Testis (tissue), 3 donors: ENCODE measurements around the gene CDK5RAP3. TPM values are rescaled to one million over a fixed set of nuclear protein-coding genes. Genes with fewer than 3 reads are reported as not detected.

Experiments
- DNase-seq: peaks from one replicate; pipeline ENCODE4 v3.0.0-alpha.2; 2019
- H3K27ac ChIP-seq, 2 donors: fragments of 200-600 bp; sonication (generic); one replicate each; pipeline ENCODE4 v1.5.1; 2019
- H3K27me3 ChIP-seq: fragments of 200-600 bp; sonication (generic); one replicate; pipeline ENCODE4 v1.5.1; 2019
- H3K36me3 ChIP-seq: fragments of 200-600 bp; sonication (generic); one replicate; pipeline ENCODE4 v1.5.1; 2017; ENCODE audit warnings: low read depth; ENCODE audit errors: missing control alignments
- H3K4me1 ChIP-seq: fragments of 200-600 bp; sonication (generic); one replicate; pipeline ENCODE4 v1.5.1; 2019
- H3K4me3 ChIP-seq, 2 donors: fragments of 200-600 bp; sonication (generic); one replicate each; pipeline ENCODE4 v1.5.1; 2017 to 2019
- H3K9me3 ChIP-seq: fragments of 200-600 bp; sonication (generic); one replicate; pipeline ENCODE4 v1.5.1; 2017
- CTCF ChIP-seq, 3 experiments: fragments of 450-650 bp in 2 of 3; fragments of 200-600 bp in 1 of 3; sonication (generic) in 1 of 3; IDR thresholded peaks; one replicate each; pipeline ENCODE4 v1.5.1; 2016 to 2019; ENCODE audit warnings: antibody characterized with exemption in 3 of 3, mild to moderate bottlenecking in 2 of 3, moderate library complexity in 1 of 3
- POLR2A ChIP-seq: fragments of 450-650 bp; IDR thresholded peaks from one replicate; pipeline ENCODE4 v1.6.1; 2017; ENCODE audit warnings: antibody characterized with exemption, mild to moderate bottlenecking, moderate library complexity
- WGBS, 2 donors: methylation state at CpG; one replicate each; pipeline ENCODE4 v1.1.5; 2018; 5-methylcytosine and 5-hydroxymethylcytosine counted together
- intact Hi-C: fragments of 100-400 bp; cut with DNase I; formaldehyde crosslinking; loops from one replicate; pipeline ENCODE4 v1.15.1; 2023; ENCODE audit warnings: low total_unique reads
- polyA plus RNA-seq: library from polyadenylated mRNA; stranded (reverse); fragments of 350-450 nt; fragmentation: Illumina TruSeq; extraction: RNeasy Lipid Tissue Mini Kit (QIAGEN cat#74804); gene quantifications from one replicate; pipeline ENCODE4 v1.2.3, GENCODE V29; 2014; ENCODE audit warnings: low read depth, low replicate concordance; ENCODE audit not compliant: insufficient read depth
- total RNA-seq, 2 donors: library from RNA; depleted of rRNA; stranded (reverse); fragments of >200 nt; gene quantifications; one replicate each; pipeline ENCODE4 v1.2.3, GENCODE V29; 2016

The CDK5RAP3 gene
- total and polyA plus RNA-seq, 3 donors from 2014 or later, result 192 to 281 (median 221) TPM

GRCh38 chr17:48003417-48004151, 32.7 kb downstream of the CDK5RAP3 start:
- H3K9me3 ChIP-seq, result no peaks in the 10 kb centered on the region
- H3K27ac ChIP-seq, result no peak overlapping the region
- no peaks in the 10 kb centered on the region for H3K36me3 ChIP-seq
- DNase-seq, result no peak
- H3K4me3 ChIP-seq, result no peak overlapping the region
- no peaks in the 10 kb centered on the region for H3K4me1 ChIP-seq
- no peaks in the 10 kb centered on the region for H3K27me3 ChIP-seq
- TF ChIP-seq CTCF (IDR thresholded peaks at IDR 0.05), result no peak
- TF ChIP-seq POLR2A, result no peak
- intact Hi-C loops, result no loop called here
- WGBS, 2 donors, result 80 to 86% methylated on average over 9 to 17 of the region's 17 CpGs

- Histone ChIP-seq H3K27me3 (no peaks in the 10 kb centered on the region), H3K4me1 (no peaks in the 10 kb centered on the region), H3K36me3 (no peaks in the 10 kb centered on the region), H3K27ac (no peak overlapping the region), H3K4me3 (no peak overlapping the region), H3K9me3 (no peaks in the 10 kb centered on the region)
- no peak for DNase-seq
- intact Hi-C loops, result no loop called here
- 62 to 67% methylated on average over 3 of the region's 3 CpGs for WGBS, 2 donors
- TF ChIP-seq CTCF (IDR thresholded peaks at IDR 0.05) (no peak), POLR2A (no peak)
These were observed 34.1 kb downstream of the CDK5RAP3 start for GRCh38 chr17:48004983-48005382.

DNA sequence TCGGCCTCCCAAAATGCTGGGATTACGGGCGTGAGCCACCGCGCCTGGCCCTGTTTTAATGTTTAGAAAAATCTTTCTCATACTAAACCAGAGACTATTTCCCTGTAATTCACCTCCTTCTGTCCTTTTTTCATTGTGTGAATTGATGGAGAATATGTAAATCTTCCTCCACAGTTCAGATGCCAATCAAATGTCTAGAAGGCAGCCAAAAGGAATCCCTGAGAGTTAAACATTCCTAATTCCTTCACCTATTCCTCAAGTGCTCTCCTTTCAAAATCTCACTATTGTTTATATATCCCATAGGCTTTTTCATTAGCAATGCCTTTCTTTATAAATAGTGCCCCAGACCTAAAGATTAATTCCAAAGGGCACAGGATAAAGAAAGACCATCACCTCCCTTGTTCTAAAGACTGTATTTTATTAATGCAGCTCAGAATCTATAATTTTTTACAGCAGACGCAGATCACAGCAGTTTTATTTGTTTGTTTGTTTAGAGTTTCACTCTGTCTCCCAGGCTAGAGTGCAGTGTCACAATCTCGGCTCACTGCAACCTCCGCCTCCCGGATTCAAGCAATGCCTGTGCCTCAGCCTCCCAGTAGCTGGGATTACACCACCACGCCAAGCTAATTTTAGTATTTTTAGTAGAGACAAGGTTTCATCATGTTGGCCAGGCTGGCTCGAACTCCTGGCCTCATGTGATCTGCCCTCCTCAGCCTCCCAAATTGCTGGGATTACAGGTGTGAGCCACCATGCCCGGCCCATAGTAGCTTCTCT, 36.2 kb downstream of the CDK5RAP3 start:
- WGBS, 2 donors, result 95 to 96% methylated on average over 12 of the region's 12 CpGs

GRCh38 chr17:48010193-48010592, 39.3 kb downstream of the CDK5RAP3 start:
- Histone ChIP-seq H3K9me3 (no peaks in the 10 kb centered on the region), H3K27ac (no peak overlapping the region), H3K36me3 (no peaks in the 10 kb centered on the region), H3K4me3 (no peak overlapping the region), H3K4me1 (peaks cover 9% of the 10 kb centered on the region), H3K27me3 (no peaks in the 10 kb centered on the region)
- intact Hi-C loops, result no loop called here
- DNase-seq, result no peak
- TF ChIP-seq CTCF (IDR thresholded peaks at IDR 0.05), result no peak
- TF ChIP-seq POLR2A, result no peak
- WGBS, 2 donors, result 92 to 93% methylated on average over 3 of the region's 3 CpGs

More for the DNA sequence above, 36.2 kb downstream of the CDK5RAP3 start:
- Histone ChIP-seq H3K9me3 (no peaks in the 10 kb centered on the region), H3K4me1 (peaks cover 6% of the 10 kb centered on the region), H3K27me3 (no peaks in the 10 kb centered on the region), H3K36me3 (no peaks in the 10 kb centered on the region), H3K27ac (no peak overlapping the region), H3K4me3 (no peak overlapping the region)
- DNase-seq, result no peak
- no peak for TF ChIP-seq CTCF (IDR thresholded peaks at IDR 0.05)
- no peak for TF ChIP-seq POLR2A
- intact Hi-C loops, result no loop called here
